H9 (cell line): Measurements from ENCODE around the gene ZCCHC10. TPM values are rescaled to one million over a fixed set of nuclear protein-coding genes. Genes with fewer than 3 reads are reported as not detected.

Experiments
- DNase-seq: peaks from one replicate; pipeline ENCODE4 v3.0.0-alpha.2; 2017
- H2AFZ ChIP-seq: one replicate; pipeline ENCODE4 v1.6.1; 2013; ENCODE audit warnings: mild to moderate bottlenecking, low read length, control low read depth, moderate library complexity
- H2AK5ac ChIP-seq: 2 replicates; pipeline ENCODE4 v1.6.1; 2013; ENCODE audit warnings: low read length, control low read depth, mixed read lengths; ENCODE audit not compliant: insufficient read length
- H2BK120ac ChIP-seq: one replicate; pipeline ENCODE4 v1.6.1; 2013; ENCODE audit warnings: low read depth, mild to moderate bottlenecking, low read length, control low read depth, inconsistent platforms; ENCODE audit not compliant: poor library complexity, severe bottlenecking
- H2BK12ac ChIP-seq: 2 replicates; pipeline ENCODE4 v1.6.1; 2013; ENCODE audit warnings: low read length, control low read depth, mixed read lengths, low read depth; ENCODE audit not compliant: insufficient read length
- H2BK15ac ChIP-seq: 2 replicates; pipeline ENCODE4 v1.6.1; 2013; ENCODE audit warnings: low read depth, low read length, control low read depth
- H2BK20ac ChIP-seq: one replicate; pipeline ENCODE4 v1.6.1; 2013; ENCODE audit warnings: low read depth, mild to moderate bottlenecking, low read length, control low read depth, inconsistent platforms; ENCODE audit not compliant: poor library complexity, severe bottlenecking
- H2BK5ac ChIP-seq: 2 replicates; pipeline ENCODE4 v1.6.1; 2013; ENCODE audit warnings: low read length, control low read depth, mixed read lengths; ENCODE audit not compliant: insufficient read length
- H3K14ac ChIP-seq: 2 replicates; pipeline ENCODE4 v1.6.1; 2013; ENCODE audit warnings: low read length, control low read depth; ENCODE audit not compliant: insufficient read depth
- H3K18ac ChIP-seq: 2 replicates; pipeline ENCODE4 v1.6.1; 2013; ENCODE audit warnings: low read depth, mild to moderate bottlenecking, mixed read lengths, low read length, control low read depth; ENCODE audit not compliant: insufficient read length
- H3K23ac ChIP-seq: 2 replicates; pipeline ENCODE4 v1.6.1; 2013; ENCODE audit warnings: low read length, control low read depth, mixed read lengths, low read depth; ENCODE audit not compliant: insufficient read length
- H3K23me2 ChIP-seq: 2 replicates; pipeline ENCODE4 v1.6.1; 2013; ENCODE audit warnings: low read depth, mild to moderate bottlenecking, mixed read lengths, low read length, control low read depth; ENCODE audit not compliant: insufficient read length, poor library complexity, severe bottlenecking
- H3K27ac ChIP-seq: 2 replicates; pipeline ENCODE4 v1.5.1; 2013; ENCODE audit warnings: low read length, control low read depth, mixed read lengths, low read depth; ENCODE audit not compliant: insufficient read length
- H3K27me3 ChIP-seq: 2 replicates; pipeline ENCODE4 v1.6.1; 2013; ENCODE audit warnings: low read length, control low read depth, inconsistent platforms; ENCODE audit not compliant: insufficient read depth
- H3K4ac ChIP-seq: 2 replicates; pipeline ENCODE4 v1.6.1; 2013; ENCODE audit warnings: low read depth, mild to moderate bottlenecking, control low read depth, inconsistent platforms, low read length, moderate library complexity
- H3K4me1 ChIP-seq: 2 replicates; pipeline ENCODE4 v1.6.1; 2013; ENCODE audit warnings: low read length, control low read depth, inconsistent platforms; ENCODE audit not compliant: insufficient read depth
- H3K4me2 ChIP-seq: 2 replicates; pipeline ENCODE4 v1.6.1; 2013; ENCODE audit warnings: low read length, control low read depth, mixed read lengths; ENCODE audit not compliant: insufficient read length, insufficient read depth
- H3K56ac ChIP-seq: 2 replicates; pipeline ENCODE4 v1.6.1; 2013; ENCODE audit warnings: low read depth, mild to moderate bottlenecking, mixed read lengths, low read length, control low read depth; ENCODE audit not compliant: insufficient read length
- H3K79me1 ChIP-seq: 2 replicates; pipeline ENCODE4 v1.6.1; 2013; ENCODE audit warnings: low read depth, mild to moderate bottlenecking, moderate library complexity, low read length, control low read depth, inconsistent platforms; ENCODE audit not compliant: insufficient read depth, poor library complexity, severe bottlenecking
- H3K79me2 ChIP-seq: 2 replicates; pipeline ENCODE4 v1.6.1; 2013; ENCODE audit warnings: low read length, control low read depth, inconsistent platforms; ENCODE audit not compliant: insufficient read depth
- H3K9ac ChIP-seq: 2 replicates; pipeline ENCODE4 v1.6.1; 2013; ENCODE audit warnings: low read length, control low read depth, mixed read lengths; ENCODE audit not compliant: insufficient read length; ENCODE audit errors: extremely low read depth
- H3K9me3 ChIP-seq: one replicate; pipeline ENCODE4 v1.6.1; 2013; ENCODE audit warnings: low read depth, low read length, inconsistent platforms; ENCODE audit not compliant: control insufficient read depth
- H3T11ph ChIP-seq: one replicate; pipeline ENCODE4 v1.6.1; 2013; ENCODE audit warnings: mild to moderate bottlenecking, low read length, control low read depth, inconsistent platforms
- H4K20me1 ChIP-seq: one replicate; pipeline ENCODE4 v1.6.1; 2013; ENCODE audit not compliant: control insufficient read depth, insufficient read length, insufficient read depth
- H4K5ac ChIP-seq: 2 replicates; pipeline ENCODE4 v1.6.1; 2013; ENCODE audit warnings: low read depth, mild to moderate bottlenecking, mixed read lengths, low read length, control low read depth; ENCODE audit not compliant: insufficient read length
- H4K8ac ChIP-seq: replicated peaks from 2 replicates; pipeline ENCODE4 v1.6.1; 2013; ENCODE audit warnings: low read length, control low read depth, mixed read lengths, low read depth; ENCODE audit not compliant: insufficient read length
- H4K91ac ChIP-seq: 2 replicates; pipeline ENCODE4 v1.6.1; 2013; ENCODE audit warnings: low read depth, mild to moderate bottlenecking, moderate library complexity, mixed read lengths, low read length, control low read depth; ENCODE audit not compliant: insufficient read length
- H3K27ac Mint-ChIP-seq, 3 experiments: 2 replicates in 2 of 3; 3 replicates in 1 of 3; pipeline ENCODE4 v1.8.0; 2020 to 2021; ENCODE audit warnings: mixed read lengths in 3 of 3, mild to moderate bottlenecking in 1 of 3, moderate library complexity in 1 of 3
- H3K27me3 Mint-ChIP-seq: 2 replicates; pipeline ENCODE4 v1.8.0; 2021; ENCODE audit warnings: low read depth, mild to moderate bottlenecking, moderate library complexity, mixed read lengths
- H3K36me3 Mint-ChIP-seq, 3 experiments: 2 replicates in 2 of 3; 3 replicates in 1 of 3; pipeline ENCODE4 v1.8.0; 2020 to 2021; ENCODE audit warnings: low read depth in 3 of 3, mixed read lengths in 3 of 3; ENCODE audit not compliant: insufficient read depth in 1 of 3
- H3K4me1 Mint-ChIP-seq, 2 experiments: 2 replicates each; pipeline ENCODE4 v1.8.0; 2020; ENCODE audit warnings: mixed read lengths in 2 of 2
- H3K4me3 Mint-ChIP-seq, 2 experiments: 2 replicates in 1 of 2; 3 replicates in 1 of 2; pipeline ENCODE4 v1.8.0; 2020 to 2021; ENCODE audit warnings: mild to moderate bottlenecking in 2 of 2, mixed read lengths in 2 of 2, moderate library complexity in 1 of 2
- H3K9me3 Mint-ChIP-seq, 2 experiments: 2 replicates in 1 of 2; 3 replicates in 1 of 2; pipeline ENCODE4 v1.8.0; 2020; ENCODE audit warnings: mild to moderate bottlenecking in 2 of 2, mixed read lengths in 2 of 2, moderate library complexity in 1 of 2
- WGBS: extraction: QIAGEN DNeasy Blood & Tissue Kit; methylation state at CpG from one replicate; pipeline ENCODE4 v1.1.7; 2013; ENCODE audit warnings: missing lambda C conversion rate, low lambda C conversion rate, mixed read lengths; ENCODE audit not compliant: insufficient read length; ENCODE audit errors: extremely low coverage; 5-methylcytosine and 5-hydroxymethylcytosine counted together
- total RNA-seq: library from RNA; stranded (reverse); gene quantifications from 2 replicates; pipeline ENCODE4 v1.2.1, GENCODE V29; 2021
- TF ChIP-seq, protein P1 (sequence below): fragments of 200-600 bp; sonication (generic); conservative IDR thresholded peaks from 3 replicates; pipeline ENCODE4 v1.8.0; 2021; ENCODE audit warnings: antibody characterized with exemption, mild to moderate bottlenecking

Gene ZCCHC10
- total RNA-seq, 1 experiment from 2014 or later: 34.0 TPM

DNA sequence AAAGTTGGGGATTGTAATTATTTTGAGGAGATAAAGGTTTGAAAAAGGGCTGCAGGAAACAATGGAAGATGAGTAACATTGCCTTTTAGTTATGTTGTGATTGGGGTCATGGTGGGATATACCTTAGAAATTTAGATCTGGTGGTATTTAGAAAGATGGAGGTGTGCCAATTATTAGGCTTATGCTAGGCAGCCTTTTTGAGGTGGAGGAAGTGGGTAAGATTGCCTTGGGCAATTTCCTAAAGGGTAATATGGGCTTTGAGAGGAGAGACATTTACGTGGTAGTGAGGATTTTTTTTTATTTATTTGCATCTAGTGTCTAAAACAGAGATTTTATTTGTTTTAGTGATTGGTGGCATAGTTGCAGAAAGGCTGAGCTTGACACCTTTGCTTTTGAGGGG is 35.9 kb upstream of the ZCCHC10 start:
- no CpG with 5 or more reads among the region's 1 CpG for WGBS
- no peak overlapping the region for H2BK5ac ChIP-seq
- H3K9me3 ChIP-seq: no peaks in the 10 kb centered on the region
- Mint-ChIP-seq H3K36me3 (peaks cover 16 to 36% (median 30%) of the 10 kb centered on the region in 3 experiments; a peak in 6 of 7 replicates), H3K4me3 (no peak overlapping the region), H3K27me3 (no peaks in the 10 kb centered on the region), H3K27ac (peak overlapping the region in 2 of 3 experiments; percentile 42 to 53; a peak in 4 of 7 replicates), H3K9me3 (no peaks in the 10 kb centered on the region), H3K4me1 (peaks cover 8 to 17% of the 10 kb centered on the region in 2 experiments)
- H2AK5ac ChIP-seq: no peak overlapping the region
- H3K79me2 ChIP-seq: peaks cover 62% of the 10 kb centered on the region
- H4K5ac ChIP-seq: no peak overlapping the region
- H3K27ac ChIP-seq: no peak overlapping the region
- H3K4me2 ChIP-seq: no peak overlapping the region
- no peak overlapping the region for H3K18ac ChIP-seq
- H2BK20ac ChIP-seq: no peak overlapping the region
- TF ChIP-seq, protein P1, sequence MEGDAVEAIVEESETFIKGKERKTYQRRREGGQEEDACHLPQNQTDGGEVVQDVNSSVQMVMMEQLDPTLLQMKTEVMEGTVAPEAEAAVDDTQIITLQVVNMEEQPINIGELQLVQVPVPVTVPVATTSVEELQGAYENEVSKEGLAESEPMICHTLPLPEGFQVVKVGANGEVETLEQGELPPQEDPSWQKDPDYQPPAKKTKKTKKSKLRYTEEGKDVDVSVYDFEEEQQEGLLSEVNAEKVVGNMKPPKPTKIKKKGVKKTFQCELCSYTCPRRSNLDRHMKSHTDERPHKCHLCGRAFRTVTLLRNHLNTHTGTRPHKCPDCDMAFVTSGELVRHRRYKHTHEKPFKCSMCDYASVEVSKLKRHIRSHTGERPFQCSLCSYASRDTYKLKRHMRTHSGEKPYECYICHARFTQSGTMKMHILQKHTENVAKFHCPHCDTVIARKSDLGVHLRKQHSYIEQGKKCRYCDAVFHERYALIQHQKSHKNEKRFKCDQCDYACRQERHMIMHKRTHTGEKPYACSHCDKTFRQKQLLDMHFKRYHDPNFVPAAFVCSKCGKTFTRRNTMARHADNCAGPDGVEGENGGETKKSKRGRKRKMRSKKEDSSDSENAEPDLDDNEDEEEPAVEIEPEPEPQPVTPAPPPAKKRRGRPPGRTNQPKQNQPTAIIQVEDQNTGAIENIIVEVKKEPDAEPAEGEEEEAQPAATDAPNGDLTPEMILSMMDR: no peak
- DNase-seq: no peak
- no peak overlapping the region for H3K4ac ChIP-seq
- H3T11ph ChIP-seq: no peak overlapping the region
- no peaks in the 10 kb centered on the region for H3K27me3 ChIP-seq
- no peak overlapping the region for H3K56ac ChIP-seq
- H2BK15ac ChIP-seq: no peak overlapping the region
- H4K20me1 ChIP-seq: no peaks in the 10 kb centered on the region
- H2BK12ac ChIP-seq: no peak overlapping the region
- no peak overlapping the region for H4K91ac ChIP-seq
- H2BK120ac ChIP-seq: no peak overlapping the region
- H3K9ac ChIP-seq: no peak overlapping the region
- H3K23ac ChIP-seq: no peak overlapping the region
- H3K4me1 ChIP-seq: no peaks in the 10 kb centered on the region
- H4K8ac ChIP-seq: no peak overlapping the region
- no peak overlapping the region for H3K14ac ChIP-seq
- peaks cover 16% of the 10 kb centered on the region for H3K79me1 ChIP-seq
- H3K23me2 ChIP-seq: no peaks in the 10 kb centered on the region
- no peak overlapping the region for H2AFZ ChIP-seq
